OCI-LY7 (cell line): Measurements from ENCODE around the gene CCDC122. TPM values are rescaled to one million over a fixed set of nuclear protein-coding genes. Genes with fewer than 3 reads are reported as not detected.

Experiments used
- BruUV-seq: library from RNA; stranded (reverse); fragments of 400-500 nt; replicated peaks from 2 replicates; lab custom pipeline; 2021; lab: Mats Ljungman, UMichigan
- CTCF ChIA-PET: fragments of 300-600 bp; sonication (Branson Sonifier 250); formaldehyde crosslinking; loops from one replicate; lab custom pipeline; 2022; ENCODE audit warnings: antibody characterized with exemption; ENCODE audit not compliant: unreplicated experiment; lab: Charles Lee
- POLR2A ChIA-PET: fragments of 300-600 bp; sonication (Branson Sonifier 250); formaldehyde crosslinking; loops from one replicate; lab custom pipeline; 2022; ENCODE audit warnings: antibody characterized with exemption; lab: Charles Lee
- DNase-seq: peaks from one replicate; pipeline ENCODE4 v3.0.0-alpha.2; 2015; ENCODE audit warnings: low spot score
- H2AFZ ChIP-seq: fragments of 200-600 bp; sonication (generic), shearing (Covaris generic); 2 replicates; pipeline ENCODE4 v1.6.1; 2014; ENCODE audit warnings: mild to moderate bottlenecking, antibody characterized with exemption, low read length, moderate library complexity
- H3K27ac ChIP-seq: fragments of 200-600 bp; sonication (generic); 2 replicates; pipeline ENCODE4 v1.5.1; 2014; ENCODE audit warnings: mixed run types, low read depth, mild to moderate bottlenecking, moderate library complexity, low read length, inconsistent platforms; ENCODE audit not compliant: poor library complexity, severe bottlenecking
- H3K36me3 ChIP-seq: fragments of 200-600 bp; sonication (generic); 2 replicates; pipeline ENCODE4 v1.6.1; 2014; ENCODE audit warnings: mild to moderate bottlenecking, antibody characterized with exemption, low read length, moderate library complexity, mixed read lengths; ENCODE audit not compliant: insufficient read depth
- H3K4me1 ChIP-seq: fragments of 200-600 bp; sonication (generic); 2 replicates; pipeline ENCODE4 v1.5.1; 2014; ENCODE audit warnings: mild to moderate bottlenecking, low read length; ENCODE audit not compliant: insufficient read depth, poor library complexity, severe bottlenecking
- H3K4me2 ChIP-seq: fragments of 200-600 bp; sonication (generic); 2 replicates; pipeline ENCODE4 v1.6.1; 2014; ENCODE audit warnings: mild to moderate bottlenecking, low read length
- H3K4me3 ChIP-seq: fragments of 200-600 bp; sonication (generic); 2 replicates; pipeline ENCODE4 v1.5.1; 2014; ENCODE audit warnings: mild to moderate bottlenecking, low read depth, low read length; ENCODE audit not compliant: poor library complexity, severe bottlenecking
- H3K79me2 ChIP-seq: fragments of 200-600 bp; sonication (generic); 2 replicates; pipeline ENCODE4 v1.6.1; 2016; ENCODE audit warnings: low read depth, mild to moderate bottlenecking, low read length, moderate library complexity, mixed read lengths; ENCODE audit not compliant: insufficient read depth
- H3K9me2 ChIP-seq: fragments of 200-600 bp; sonication (generic); 2 replicates; pipeline ENCODE4 v1.6.1; 2016; ENCODE audit warnings: mild to moderate bottlenecking, low read length, mixed read lengths; ENCODE audit not compliant: insufficient read depth
- H3K9me3 ChIP-seq: fragments of 200-600 bp; sonication (generic); 2 replicates; pipeline ENCODE4 v1.6.1; 2014; ENCODE audit warnings: mild to moderate bottlenecking, mixed run types, low read length, mixed read lengths
- H4K20me1 ChIP-seq: fragments of 200-600 bp; sonication (generic); 2 replicates; pipeline ENCODE4 v1.6.1; 2014; ENCODE audit warnings: mild to moderate bottlenecking, antibody characterized with exemption, low read length, moderate library complexity, mixed read lengths; ENCODE audit not compliant: insufficient read depth
- EZH2phosphoT487 ChIP-seq: fragments of 200-600 bp; sonication (generic); IDR thresholded peaks from 2 replicates; pipeline ENCODE4 v1.6.1; 2018; ENCODE audit warnings: low read depth, borderline replicate concordance, mild to moderate bottlenecking, mixed run types, antibody characterized with exemption, low read length, moderate library complexity, mixed read lengths
- intact Hi-C: fragments of 100-400 bp; cut with micrococcal nuclease; formaldehyde crosslinking; loops from one replicate; pipeline ENCODE4 v1.10.0; 2022; ENCODE audit not compliant: unreplicated experiment
- total RNA-seq, 2 experiments: library from RNA; depleted of rRNA in 1 of 2; stranded (reverse); fragments of >200 nt in 1 of 2; shearing (Covaris generic) in 1 of 2; gene quantifications; 2 replicates each; pipeline ENCODE4 v1.2.3, GENCODE V29; 2014 to 2022
- TF ChIP-seq, protein P1 (sequence below): fragments of 200-600 bp; sonication (generic); conservative IDR thresholded peaks from 2 replicates; pipeline ENCODE4 v1.5.1; 2014; ENCODE audit warnings: mild to moderate bottlenecking, antibody characterized with exemption, low read length, moderate library complexity, mixed read lengths

CCDC122 gene
- total RNA-seq, 2 experiments from 2014 or later = 4.6 to 21.6 TPM

DNA sequence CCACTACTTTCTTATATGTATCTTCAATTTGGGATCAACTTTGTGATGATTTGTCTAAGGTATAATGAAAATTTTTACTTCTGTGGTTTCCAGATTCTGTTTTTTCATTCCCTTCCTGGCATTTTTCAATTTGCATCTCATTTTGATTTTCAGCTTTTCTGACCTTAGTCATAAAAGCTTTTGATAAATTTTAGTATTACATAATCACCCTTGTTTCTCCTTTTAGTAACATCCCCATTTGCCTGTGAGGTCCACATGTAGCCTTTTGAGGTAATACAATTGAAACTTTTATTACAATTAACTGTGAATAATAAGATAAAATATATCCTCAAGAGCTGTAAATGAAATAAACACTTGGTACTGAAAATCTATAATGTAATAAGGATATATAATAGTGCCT, 31.3 kb upstream of the CCDC122 start:
- Histone ChIP-seq H3K79me2 (no peaks in the 10 kb centered on the region), H3K27ac (no peak overlapping the region), H3K36me3 (no peaks in the 10 kb centered on the region), H3K4me1 (no peaks in the 10 kb centered on the region), H3K4me2 (no peak overlapping the region), H2AFZ (no peak overlapping the region), H4K20me1 (no peaks in the 10 kb centered on the region), H3K9me2 (no peaks in the 10 kb centered on the region), H3K4me3 (no peak overlapping the region), H3K9me3 (no peaks in the 10 kb centered on the region)
- ChIA-PET POLR2A (interaction anchor here (0.6 to 0.8 kb wide), 2 partner anchors 29 to 668 kb away, joined by 3 read pairs; no protein-coding TSS in a partner anchor), CTCF (no interaction called here)
- no peak for TF ChIP-seq EZH2phosphoT487
- TF ChIP-seq, protein P1, sequence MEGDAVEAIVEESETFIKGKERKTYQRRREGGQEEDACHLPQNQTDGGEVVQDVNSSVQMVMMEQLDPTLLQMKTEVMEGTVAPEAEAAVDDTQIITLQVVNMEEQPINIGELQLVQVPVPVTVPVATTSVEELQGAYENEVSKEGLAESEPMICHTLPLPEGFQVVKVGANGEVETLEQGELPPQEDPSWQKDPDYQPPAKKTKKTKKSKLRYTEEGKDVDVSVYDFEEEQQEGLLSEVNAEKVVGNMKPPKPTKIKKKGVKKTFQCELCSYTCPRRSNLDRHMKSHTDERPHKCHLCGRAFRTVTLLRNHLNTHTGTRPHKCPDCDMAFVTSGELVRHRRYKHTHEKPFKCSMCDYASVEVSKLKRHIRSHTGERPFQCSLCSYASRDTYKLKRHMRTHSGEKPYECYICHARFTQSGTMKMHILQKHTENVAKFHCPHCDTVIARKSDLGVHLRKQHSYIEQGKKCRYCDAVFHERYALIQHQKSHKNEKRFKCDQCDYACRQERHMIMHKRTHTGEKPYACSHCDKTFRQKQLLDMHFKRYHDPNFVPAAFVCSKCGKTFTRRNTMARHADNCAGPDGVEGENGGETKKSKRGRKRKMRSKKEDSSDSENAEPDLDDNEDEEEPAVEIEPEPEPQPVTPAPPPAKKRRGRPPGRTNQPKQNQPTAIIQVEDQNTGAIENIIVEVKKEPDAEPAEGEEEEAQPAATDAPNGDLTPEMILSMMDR = no peak
- intact Hi-C loops = no loop called here
- no peak for DNase-seq
- BruUV-seq = no TSS peak

DNA sequence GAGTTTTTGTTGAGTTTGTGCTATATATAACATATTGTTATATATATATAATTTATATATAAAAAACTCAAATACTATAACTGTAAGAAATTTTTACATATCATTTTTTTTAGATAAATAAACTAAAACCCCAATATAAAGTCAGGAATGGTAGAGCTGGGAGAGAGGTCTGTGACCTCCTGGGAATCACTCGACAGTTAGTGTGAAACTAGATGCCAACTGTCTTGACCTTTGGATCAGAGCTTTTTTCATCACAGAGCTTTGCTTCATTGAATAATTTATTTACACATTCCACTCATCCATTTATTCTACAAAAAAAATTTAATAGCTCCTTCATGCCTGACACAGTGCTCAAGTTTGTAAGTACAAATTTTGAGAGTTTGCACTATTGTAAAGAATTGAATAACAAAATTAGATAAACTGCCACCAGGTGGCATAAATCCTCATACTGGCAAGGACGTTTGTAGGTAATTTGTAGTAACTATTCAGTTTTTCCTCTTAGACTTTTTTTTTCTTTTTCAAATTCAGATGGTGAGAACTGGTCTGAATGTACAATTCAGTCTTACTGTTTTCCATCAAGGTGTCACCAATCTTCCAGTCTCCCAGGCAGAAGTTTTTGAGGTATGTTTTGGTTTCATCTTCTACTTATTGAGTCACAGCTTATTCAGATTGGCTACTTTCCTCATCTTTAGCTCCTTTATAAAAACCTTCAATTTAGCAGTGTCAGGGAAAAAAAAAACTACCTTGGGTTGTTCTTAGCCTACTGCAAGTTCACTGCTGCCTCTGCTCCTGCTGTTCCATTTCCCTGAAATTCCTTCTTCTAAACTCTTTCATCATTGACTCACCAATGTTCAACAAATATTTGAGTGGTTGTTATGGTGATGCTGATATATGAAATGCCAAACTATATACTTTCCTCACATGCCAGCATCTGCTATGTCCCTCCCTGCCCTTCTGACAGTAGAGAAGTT, 28.9 kb upstream of the CCDC122 start:
- Histone ChIP-seq H3K27ac (no peak overlapping the region), H3K4me1 (no peaks in the 10 kb centered on the region), H3K4me3 (no peak overlapping the region), H4K20me1 (no peaks in the 10 kb centered on the region), H3K9me2 (no peaks in the 10 kb centered on the region), H3K9me3 (no peaks in the 10 kb centered on the region), H3K36me3 (no peaks in the 10 kb centered on the region), H3K79me2 (no peaks in the 10 kb centered on the region), H2AFZ (no peak overlapping the region), H3K4me2 (no peak overlapping the region)
- TF ChIP-seq, protein P1 = peak; percentile 86
- no peak for TF ChIP-seq EZH2phosphoT487
- ChIA-PET CTCF (interaction anchor here (1.0 to 1.2 kb wide), 2 partner anchors 9 to 17 kb away, joined by 3 to 4 read pairs; no protein-coding TSS in a partner anchor), POLR2A (interaction anchor here (0.6 to 1.0 kb wide), 4 partner anchors 26 to 869 kb away, joined by 3 read pairs; no protein-coding TSS in a partner anchor)
- intact Hi-C loops = loop anchor here (2.0 to 10.0 kb wide), 4 partner anchors 139 to 1064 kb away; no protein-coding TSS in a partner anchor
- DNase-seq = peak; percentile 36
- no TSS peak for BruUV-seq
